Subcutaneous abdominal adipose tissue (tissue), 5 donors: ENCODE measurements around the gene SYCE1L.
"Not testable (repeated sequence)": the region's sequence is repeated elsewhere in the genome, so short reads cannot be mapped to it uniquely, and the experiment has no call there.

ENCODE experiments used
- H3K27ac ChIP-seq: one replicate; pipeline ENCODE4 v1.7.0; 2013; ENCODE audit warnings: low read depth, mild to moderate bottlenecking, inconsistent platforms, low read length, moderate library complexity
- H3K27me3 ChIP-seq, 5 donors: one replicate each; pipeline ENCODE4 v1.7.0; 2013; ENCODE audit warnings: low read length in 5 of 5, inconsistent platforms in 1 of 5; ENCODE audit not compliant: control insufficient read depth in 5 of 5, insufficient read depth in 4 of 5
- H3K36me3 ChIP-seq, 5 donors: one replicate each; pipeline ENCODE4 v1.7.0; 2013; ENCODE audit warnings: low read length in 5 of 5; ENCODE audit not compliant: control insufficient read depth in 5 of 5, insufficient read depth in 5 of 5
- H3K4me1 ChIP-seq, 5 donors: one replicate each; pipeline ENCODE4 v1.7.0; 2013; ENCODE audit warnings: low read length in 5 of 5, mild to moderate bottlenecking in 3 of 5, moderate library complexity in 1 of 5; ENCODE audit not compliant: control insufficient read depth in 5 of 5, insufficient read depth in 5 of 5
- H3K4me3 ChIP-seq, 5 donors: one replicate each; pipeline ENCODE4 v1.7.0; 2013; ENCODE audit warnings: low read length in 5 of 5, low read depth in 1 of 5
- H3K9ac ChIP-seq, 5 donors: one replicate each; pipeline ENCODE4 v1.7.0; 2013; ENCODE audit warnings: low read length in 5 of 5, mild to moderate bottlenecking in 4 of 5, moderate library complexity in 3 of 5
- H3K9me3 ChIP-seq, 5 donors: one replicate each; pipeline ENCODE4 v1.7.0; 2013; ENCODE audit warnings: low read length in 5 of 5; ENCODE audit not compliant: control insufficient read depth in 5 of 5
- donor health status: healthy.
- donor health status: healthy.
- donor health status: healthy.
- donor health status: healthy.
- donor health status: healthy.

The SYCE1L gene

DNA sequence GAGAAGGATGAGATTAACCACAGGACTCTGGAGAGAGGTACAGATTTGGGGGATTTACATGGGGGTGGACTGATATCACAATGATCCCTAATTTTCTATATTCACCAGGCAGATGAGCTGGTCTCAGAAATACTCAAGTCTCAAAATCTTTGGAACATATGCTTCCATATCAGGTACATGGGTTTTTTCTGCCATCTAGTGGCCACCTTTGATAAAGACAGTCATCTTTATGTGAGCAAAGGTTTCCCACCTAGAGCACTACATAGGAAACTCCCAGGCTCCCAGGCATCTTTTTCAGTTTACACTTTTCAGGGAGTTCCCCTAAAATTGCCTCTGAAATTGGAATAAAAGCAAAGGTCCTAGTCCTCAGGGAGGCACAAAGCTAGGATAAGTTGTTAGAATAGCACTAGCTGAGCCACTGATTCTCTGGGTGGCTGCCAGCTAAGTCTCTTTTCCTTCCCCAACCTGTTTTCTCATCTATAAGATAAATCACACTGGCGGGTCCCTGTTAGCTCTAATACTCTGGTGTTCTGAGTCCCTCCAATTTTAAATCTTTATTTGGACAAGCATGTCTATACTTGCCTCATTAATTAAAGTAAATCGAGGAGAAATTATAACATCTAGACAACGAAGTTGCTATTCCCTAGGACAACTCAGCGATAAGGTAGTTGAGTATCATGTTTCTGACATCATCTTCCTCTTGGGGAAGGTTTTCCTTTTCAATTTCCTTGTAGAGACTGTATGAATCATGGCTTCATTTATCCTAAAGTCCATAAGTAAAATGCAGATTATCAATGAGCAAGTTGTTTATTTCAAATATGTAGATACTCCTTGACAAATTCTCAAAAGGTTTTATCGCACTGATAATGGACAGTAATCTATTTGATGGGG, 27.2 kb upstream of the SYCE1L start:
- peaks cover 0 to 12% (median 0%) of the 10 kb centered on the region in 5 donors for H3K4me1 ChIP-seq
- H3K36me3 ChIP-seq: no peaks in the 10 kb centered on the region
- no peaks in the 10 kb centered on the region for H3K9me3 ChIP-seq
- peaks cover 0 to 9% (median 4%) of the 10 kb centered on the region in 5 donors for H3K27me3 ChIP-seq
- no peak overlapping the region for H3K4me3 ChIP-seq
- H3K9ac ChIP-seq: no peak overlapping the region
- no peak overlapping the region for H3K27ac ChIP-seq

DNA sequence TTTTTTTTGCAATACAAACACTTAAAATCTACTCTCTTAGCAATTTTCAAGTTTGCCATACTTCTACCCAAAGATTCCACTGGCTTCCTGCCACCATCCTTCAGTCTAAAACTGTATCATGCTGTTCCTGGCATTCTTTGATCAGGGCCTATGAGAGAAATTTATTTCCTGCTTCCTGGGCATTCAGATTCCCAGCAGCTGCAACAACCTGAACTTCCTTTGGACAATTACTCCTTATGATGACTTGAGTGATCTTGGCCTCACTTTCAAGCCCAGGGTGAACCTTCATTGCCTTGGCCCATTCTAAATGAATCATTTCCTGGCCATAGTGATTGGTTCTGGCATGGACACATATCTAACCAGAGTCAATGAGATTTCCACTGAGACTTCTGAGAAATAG, 26.3 kb upstream of the SYCE1L start:
- Histone ChIP-seq H3K4me3 (no peak overlapping the region), H3K9me3 (no peaks in the 10 kb centered on the region), H3K9ac (no peak overlapping the region), H3K27me3 (peaks cover 0 to 9% (median 4%) of the 10 kb centered on the region in 5 donors), H3K27ac (no peak overlapping the region), H3K36me3 (no peaks in the 10 kb centered on the region), H3K4me1 (peaks cover 0 to 12% (median 0%) of the 10 kb centered on the region in 5 donors)

DNA sequence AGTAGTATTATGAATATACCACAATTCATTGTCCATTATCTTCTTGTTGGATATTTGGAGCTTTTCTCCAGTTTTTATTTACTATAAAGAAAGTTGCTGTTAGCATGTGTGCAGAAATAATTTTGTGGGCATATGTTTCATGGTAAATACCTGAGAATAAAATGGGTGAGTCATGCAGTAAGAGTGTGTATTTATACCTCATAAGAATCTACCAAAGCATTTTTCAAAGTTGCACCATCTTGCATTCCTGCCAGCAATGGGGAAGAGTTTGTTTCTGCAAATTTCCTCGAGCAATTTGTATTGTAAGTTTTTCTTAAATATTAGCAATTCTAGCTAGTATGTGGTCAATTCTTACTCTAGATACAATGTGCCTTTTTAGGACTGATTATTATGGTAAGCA, 16.1 kb upstream of the SYCE1L start:
- no peaks in the 10 kb centered on the region for H3K9me3 ChIP-seq
- no peak overlapping the region for H3K27ac ChIP-seq
- no peak overlapping the region for H3K4me3 ChIP-seq
- H3K27me3 ChIP-seq: no peaks in the 10 kb centered on the region
- no peaks in the 10 kb centered on the region for H3K36me3 ChIP-seq
- H3K9ac ChIP-seq: no peak overlapping the region
- H3K4me1 ChIP-seq: no peaks in the 10 kb centered on the region

DNA sequence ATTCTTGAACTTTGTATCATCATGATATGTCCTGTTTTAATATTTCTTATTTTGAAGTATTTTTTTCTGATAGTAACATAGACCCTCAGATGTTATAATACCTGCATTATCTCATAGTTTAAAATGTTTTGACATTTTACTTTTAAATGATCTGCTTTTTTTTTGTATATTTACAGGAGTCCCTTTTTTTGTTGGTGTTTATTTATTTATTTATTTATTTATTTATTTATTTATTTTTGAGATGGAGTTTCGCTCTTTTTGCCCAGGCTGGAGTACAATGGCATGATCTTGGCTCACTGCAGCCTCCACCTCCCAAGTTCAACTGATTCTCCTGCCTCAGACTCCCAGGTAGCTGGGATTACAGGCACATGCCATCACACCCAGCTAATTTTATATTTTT, 12.9 kb upstream of the SYCE1L start:
- H3K4me1 ChIP-seq, H3K36me3 ChIP-seq, H3K4me3 ChIP-seq, H3K9me3 ChIP-seq, H3K27me3 ChIP-seq, H3K9ac ChIP-seq, H3K27ac ChIP-seq: not testable (repeated sequence)

DNA sequence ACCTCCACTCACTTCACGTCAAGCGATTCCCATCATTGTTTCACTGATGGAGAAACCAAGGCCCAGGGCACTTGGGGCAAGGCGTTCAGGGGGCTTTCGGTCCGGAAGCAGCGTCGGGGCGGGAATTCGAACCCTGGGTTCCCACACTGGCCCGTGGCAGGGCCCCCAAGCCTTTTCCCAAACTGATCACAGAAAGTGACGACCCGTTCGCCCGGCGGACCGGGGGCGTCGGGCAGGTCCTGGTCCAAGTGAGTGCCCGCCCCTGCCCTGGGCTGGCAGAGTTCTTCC, 9.1 kb upstream of the SYCE1L start:
- H3K4me3 ChIP-seq: peak overlapping the region; percentile 92 to 99 (median 96)
- peak overlapping the region; percentile 56 to 91 (median 89) for H3K9ac ChIP-seq
- no peaks in the 10 kb centered on the region for H3K27me3 ChIP-seq
- H3K36me3 ChIP-seq: peaks cover 0 to 22% (median 20%) of the 10 kb centered on the region in 5 donors
- H3K9me3 ChIP-seq: no peaks in the 10 kb centered on the region
- peak overlapping the region; percentile 98 for H3K27ac ChIP-seq
- H3K4me1 ChIP-seq: peaks cover 0 to 28% (median 21%) of the 10 kb centered on the region in 5 donors

DNA sequence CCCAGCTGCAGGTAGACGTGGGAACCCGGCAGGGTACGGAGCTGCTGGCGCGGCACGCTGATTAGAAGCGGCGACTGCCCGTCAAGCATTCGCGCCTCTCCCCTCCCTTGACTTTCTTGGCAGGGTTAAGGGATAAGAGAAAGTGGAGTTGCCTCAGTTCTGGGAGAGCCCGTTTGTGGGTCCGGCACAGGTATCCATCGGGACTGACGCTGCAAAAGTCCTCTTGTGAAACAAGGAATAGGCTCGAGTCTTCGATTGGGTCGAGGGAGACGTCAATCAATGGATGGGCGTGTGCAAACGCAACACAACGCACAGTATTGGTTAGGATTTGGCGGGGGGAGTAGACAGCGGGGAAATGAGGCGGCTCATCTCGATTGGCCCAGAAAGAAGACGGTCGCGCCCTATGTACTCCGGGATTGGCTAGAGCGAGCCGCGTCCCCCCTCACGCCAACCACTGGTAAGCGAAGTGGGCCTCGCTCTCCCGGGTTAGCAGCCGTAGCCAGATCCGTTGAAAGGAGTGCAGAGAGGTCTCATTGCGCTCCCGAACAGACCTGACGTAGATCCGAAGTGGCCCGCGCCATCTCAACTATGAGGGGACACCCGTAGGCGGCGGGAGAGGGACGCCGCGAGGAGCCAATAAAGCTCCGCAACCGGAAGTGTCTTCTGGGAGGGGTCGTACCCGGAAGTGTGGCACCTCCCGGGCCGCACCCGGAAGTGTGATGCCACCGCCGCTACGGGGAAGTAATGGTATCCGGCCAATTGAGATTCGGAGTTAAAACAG, 8.5 kb upstream of the SYCE1L start, which contains the start of gene MON1B:
MON1B (plus strand) TSS at position 713 of the 781 bp plus-strand sequence. CDS start 296 bp downstream, outside the sequence.
- peak within 1 kb of the TSS; percentile 56 to 91 (median 89) for H3K9ac ChIP-seq
- peaks cover 0 to 28% (median 21%) of the 10 kb centered on the region in 5 donors for H3K4me1 ChIP-seq
- no peaks in the 10 kb centered on the region for H3K27me3 ChIP-seq
- peaks cover 0 to 28% (median 25%) of the 10 kb centered on the region in 5 donors for H3K36me3 ChIP-seq
- H3K27ac ChIP-seq: peak within 1 kb of the TSS; percentile 98
- no peaks in the 10 kb centered on the region for H3K9me3 ChIP-seq
- peak within 1 kb of the TSS; percentile 95 to 99 (median 96) for H3K4me3 ChIP-seq

DNA sequence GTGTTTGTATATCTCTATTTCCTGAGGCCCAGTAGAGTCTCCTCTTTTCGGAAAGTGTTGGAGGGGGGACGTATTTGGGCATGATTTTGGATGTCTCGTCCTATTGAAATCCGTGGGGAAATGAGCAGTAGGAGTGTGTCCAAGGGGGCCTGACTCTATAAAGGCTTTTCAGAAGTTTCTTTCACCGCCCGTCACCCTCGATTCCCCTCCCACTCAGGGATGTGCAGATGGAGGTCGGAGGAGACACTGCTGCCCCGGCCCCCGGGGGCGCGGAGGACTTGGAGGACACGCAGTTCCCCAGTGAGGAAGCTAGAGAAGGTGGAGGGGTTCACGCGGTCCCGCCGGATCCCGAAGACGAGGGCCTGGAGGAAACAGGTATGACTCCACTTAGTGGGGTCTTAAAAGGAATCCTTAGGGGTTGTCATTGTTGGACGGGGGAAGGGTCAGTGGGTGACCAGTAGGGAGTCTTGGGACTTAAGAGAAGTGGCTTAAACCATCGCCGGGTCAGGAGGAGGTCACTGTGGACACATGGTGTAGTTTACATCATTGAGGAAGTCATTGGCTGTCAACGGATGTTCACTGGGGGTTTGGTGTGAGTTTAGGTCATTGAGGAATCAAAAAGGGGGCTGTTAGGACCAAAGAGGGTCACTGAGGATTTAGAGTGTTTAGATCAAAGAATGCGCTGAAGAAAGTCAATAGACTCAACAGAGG, 7.8 kb upstream of the SYCE1L start:
- H3K27ac ChIP-seq: peak overlapping the region; percentile 98
- H3K9ac ChIP-seq: peak overlapping the region; percentile 56 to 91 (median 89)
- peaks cover 0 to 28% (median 21%) of the 10 kb centered on the region in 5 donors for H3K4me1 ChIP-seq
- peaks cover 0 to 35% (median 29%) of the 10 kb centered on the region in 5 donors for H3K36me3 ChIP-seq
- no peaks in the 10 kb centered on the region for H3K9me3 ChIP-seq
- peak overlapping the region; percentile 95 to 99 (median 96) for H3K4me3 ChIP-seq
- no peaks in the 10 kb centered on the region for H3K27me3 ChIP-seq

DNA sequence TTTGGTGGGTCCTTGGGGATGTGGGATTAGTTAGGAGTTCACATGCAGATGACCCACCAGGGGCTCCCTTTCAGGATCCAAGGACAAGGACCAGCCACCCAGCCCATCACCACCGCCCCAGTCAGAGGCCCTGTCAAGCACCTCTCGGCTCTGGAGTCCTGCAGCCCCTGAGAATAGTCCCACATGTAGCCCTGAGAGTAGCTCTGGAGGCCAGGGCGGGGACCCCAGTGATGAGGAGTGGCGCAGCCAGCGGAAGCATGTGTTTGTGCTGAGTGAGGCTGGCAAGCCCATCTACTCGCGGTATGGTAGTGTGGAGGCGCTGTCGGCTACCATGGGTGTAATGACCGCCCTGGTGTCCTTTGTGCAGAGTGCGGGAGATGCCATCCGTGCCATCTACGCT, 5.8 kb upstream of the SYCE1L start:
- H3K4me3 ChIP-seq: no peak overlapping the region
- peaks cover 0 to 51% (median 44%) of the 10 kb centered on the region in 5 donors for H3K36me3 ChIP-seq
- H3K27ac ChIP-seq: no peak overlapping the region

DNA sequence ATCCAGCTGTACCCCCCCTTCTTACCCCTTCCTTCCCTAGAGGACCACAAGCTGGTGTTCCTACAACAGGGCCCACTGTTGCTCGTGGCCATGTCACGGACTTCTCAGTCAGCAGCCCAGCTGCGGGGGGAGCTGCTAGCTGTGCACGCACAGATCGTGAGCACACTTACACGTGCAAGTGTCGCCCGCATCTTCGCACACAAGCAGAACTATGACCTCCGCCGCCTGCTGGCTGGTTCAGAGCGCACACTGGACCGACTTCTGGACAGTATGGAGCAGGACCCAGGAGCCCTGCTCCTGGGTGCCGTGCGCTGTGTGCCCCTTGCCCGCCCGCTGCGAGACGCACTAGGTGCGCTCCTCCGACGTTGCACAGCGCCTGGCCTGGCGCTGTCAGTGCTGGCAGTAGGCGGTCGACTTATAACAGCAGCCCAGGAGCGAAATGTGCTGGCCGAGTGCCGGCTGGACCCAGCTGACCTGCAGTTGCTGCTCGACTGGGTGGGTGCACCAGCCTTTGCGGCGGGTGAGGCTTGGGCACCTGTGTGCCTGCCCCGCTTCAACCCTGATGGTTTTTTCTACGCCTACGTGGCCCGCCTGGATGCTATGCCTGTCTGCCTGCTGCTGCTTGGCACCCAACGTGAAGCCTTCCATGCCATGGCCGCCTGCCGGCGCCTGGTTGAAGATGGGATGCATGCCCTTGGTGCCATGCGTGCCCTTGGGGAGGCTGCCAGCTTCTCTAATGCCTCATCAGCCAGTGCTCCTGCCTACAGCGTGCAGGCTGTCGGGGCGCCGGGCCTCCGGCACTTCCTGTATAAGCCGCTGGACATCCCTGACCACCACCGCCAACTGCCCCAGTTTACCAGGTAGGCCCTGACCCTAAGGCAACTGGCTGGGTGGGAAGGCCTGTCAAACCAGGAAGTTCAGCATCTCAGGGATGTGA, 4.6 kb upstream of the SYCE1L start:
- H3K27me3 ChIP-seq: no peaks in the 10 kb centered on the region
- H3K4me3 ChIP-seq: no peak overlapping the region
- no peak overlapping the region for H3K27ac ChIP-seq
- H3K36me3 ChIP-seq: peaks cover 0 to 63% (median 56%) of the 10 kb centered on the region in 5 donors
- peaks cover 0 to 28% (median 21%) of the 10 kb centered on the region in 5 donors for H3K4me1 ChIP-seq
- no peak overlapping the region for H3K9ac ChIP-seq
- no peaks in the 10 kb centered on the region for H3K9me3 ChIP-seq

More for the DNA sequence above, 5.8 kb upstream of the SYCE1L start:
- Histone ChIP-seq H3K27me3 (no peaks in the 10 kb centered on the region), H3K4me1 (peaks cover 0 to 28% (median 21%) of the 10 kb centered on the region in 5 donors), H3K9ac (no peak overlapping the region), H3K9me3 (no peaks in the 10 kb centered on the region)
